Tibial artery (tissue), 4 donors: ENCODE measurements around the gene APPBP2.

ENCODE experiments used
- DNase-seq, 2 donors: peaks; one replicate each; pipeline ENCODE4 v3.0.0-alpha.2; 2019
- H3K27ac ChIP-seq, 2 donors: fragments of 200-600 bp; sonication (generic) in 1 of 2; 1 replicate in 1 of 2; 2 replicates in 1 of 2; pipeline ENCODE4 v1.5.1; 2018 to 2019; ENCODE audit warnings: mild to moderate bottlenecking in 1 of 2
- H3K27me3 ChIP-seq, 2 donors: fragments of 200-600 bp; sonication (generic) in 1 of 2; one replicate each; pipeline versions ENCODE4 v1.5.1 to v1.6.0; 2016 to 2019
- H3K36me3 ChIP-seq, 3 donors: fragments of 200-600 bp; sonication (generic) in 2 of 3; one replicate each; pipeline ENCODE4 v1.5.1; 2016 to 2019; ENCODE audit warnings: mild to moderate bottlenecking in 2 of 3
- H3K4me1 ChIP-seq, 4 donors: fragments of 200-600 bp; sonication (generic) in 2 of 4; 1 replicate in 3 of 4; 2 replicates in 1 of 4; pipeline ENCODE4 v1.5.1; 2016 to 2019
- H3K4me3 ChIP-seq, 2 donors: fragments of 200-600 bp; sonication (generic) in 1 of 2; 1 replicate in 1 of 2; 2 replicates in 1 of 2; pipeline ENCODE4 v1.5.1; 2018 to 2019; ENCODE audit warnings: mild to moderate bottlenecking in 2 of 2
- H3K9me3 ChIP-seq, 3 donors: fragments of 200-600 bp; sonication (generic) in 1 of 3; one replicate each; pipeline ENCODE4 v1.5.1; 2016 to 2019
- CTCF ChIP-seq, 2 experiments: fragments of 200-600 bp in 1 of 2; fragments of 450-650 bp in 1 of 2; IDR thresholded peaks; one replicate each; pipeline ENCODE4 v1.5.1; 2017 to 2019; ENCODE audit warnings: antibody characterized with exemption in 2 of 2, mild to moderate bottlenecking in 1 of 2, moderate library complexity in 1 of 2
- intact Hi-C: fragments of 100-400 bp; cut with DNase I; formaldehyde crosslinking; loops from one replicate; pipeline ENCODE4 v1.15.0; 2023; ENCODE audit warnings: low total_unique reads

The APPBP2 gene

DNA sequence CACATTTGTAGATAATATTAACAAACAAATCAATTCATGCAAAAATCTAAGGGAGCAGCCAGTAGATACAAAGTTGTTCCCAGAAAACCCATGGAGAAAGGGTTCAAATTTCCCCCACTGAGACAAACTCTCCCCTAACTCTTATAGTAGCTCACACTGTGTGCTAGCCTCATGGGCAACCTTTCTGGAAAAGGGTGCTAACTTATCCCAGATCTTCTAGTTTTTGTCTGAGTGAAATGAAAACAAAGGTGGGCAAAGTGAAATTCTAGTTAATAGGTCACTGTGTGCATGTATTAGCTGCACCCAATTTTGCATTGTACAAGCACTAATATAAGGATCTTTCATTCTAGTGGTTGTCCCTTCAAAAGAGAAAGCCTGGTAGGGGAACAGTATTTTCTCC is 124.2 kb downstream of the APPBP2 start:
- Histone ChIP-seq H3K27me3 (no peaks in the 10 kb centered on the region), H3K9me3 (no peaks in the 10 kb centered on the region), H3K27ac (no peak overlapping the region), H3K4me3 (no peak overlapping the region), H3K36me3 (no peaks in the 10 kb centered on the region), H3K4me1 (no peaks in the 10 kb centered on the region)
- DNase-seq, result no peak
- intact Hi-C loops, result no loop called here
- no peak for TF ChIP-seq CTCF (IDR thresholded peaks at IDR 0.05)

DNA sequence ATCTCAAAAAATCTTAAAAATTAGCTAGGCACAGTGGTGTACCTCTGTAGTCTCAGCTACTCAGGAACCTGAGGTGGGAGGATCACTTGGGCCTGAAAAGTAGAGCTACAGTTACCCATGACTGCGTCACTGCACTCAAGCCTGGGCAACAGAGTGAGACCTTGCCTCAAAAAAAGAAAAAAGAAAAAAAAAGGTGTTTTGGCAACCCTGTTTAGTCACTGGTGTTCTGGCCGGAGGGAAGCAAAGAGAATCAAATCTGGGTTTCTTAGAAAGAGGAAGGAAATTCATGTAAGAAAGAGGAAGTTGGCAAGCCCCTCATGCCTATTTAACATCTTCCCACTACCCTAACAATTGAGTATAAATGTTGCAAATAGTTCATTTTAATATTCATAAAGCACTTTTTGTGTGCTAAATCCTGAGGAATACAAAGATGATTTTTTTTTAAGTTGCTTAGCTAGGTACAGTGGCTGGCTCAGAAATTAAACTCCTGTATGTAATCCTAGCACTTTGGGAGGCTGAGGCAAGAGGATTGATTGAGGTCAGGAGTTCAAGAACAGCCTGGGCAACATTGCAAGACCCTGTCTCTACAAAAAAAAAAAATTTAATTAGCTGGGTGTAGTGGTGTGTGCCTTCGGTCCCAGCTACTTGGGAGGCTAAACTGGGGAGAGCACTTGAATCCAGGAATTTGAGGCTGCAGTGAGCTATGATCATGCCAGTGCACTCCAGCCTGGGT is 127.6 kb downstream of the APPBP2 start:
- Histone ChIP-seq H3K4me3 (no peak overlapping the region), H3K27me3 (no peaks in the 10 kb centered on the region), H3K27ac (no peak overlapping the region), H3K9me3 (no peaks in the 10 kb centered on the region), H3K36me3 (no peaks in the 10 kb centered on the region), H3K4me1 (no peaks in the 10 kb centered on the region)
- no peak for TF ChIP-seq CTCF (IDR thresholded peaks at IDR 0.05)
- intact Hi-C loops, result no loop called here
- no peak for DNase-seq

- TF ChIP-seq CTCF (IDR thresholded peaks at IDR 0.05), result no peak
- H3K27me3 ChIP-seq, result no peaks in the 10 kb centered on the region
- H3K36me3 ChIP-seq, result no peaks in the 10 kb centered on the region
- peaks cover 0 to 7% (median 0%) of the 10 kb centered on the region in 4 donors for H3K4me1 ChIP-seq
- H3K9me3 ChIP-seq, result no peaks in the 10 kb centered on the region
- intact Hi-C loops, result no loop called here
- no peak overlapping the region for H3K4me3 ChIP-seq
- H3K27ac ChIP-seq, result no peak overlapping the region
- no peak for DNase-seq
Observed at GRCh38 chr17:60396412-60396811, 129.6 kb downstream of the APPBP2 start.

DNA sequence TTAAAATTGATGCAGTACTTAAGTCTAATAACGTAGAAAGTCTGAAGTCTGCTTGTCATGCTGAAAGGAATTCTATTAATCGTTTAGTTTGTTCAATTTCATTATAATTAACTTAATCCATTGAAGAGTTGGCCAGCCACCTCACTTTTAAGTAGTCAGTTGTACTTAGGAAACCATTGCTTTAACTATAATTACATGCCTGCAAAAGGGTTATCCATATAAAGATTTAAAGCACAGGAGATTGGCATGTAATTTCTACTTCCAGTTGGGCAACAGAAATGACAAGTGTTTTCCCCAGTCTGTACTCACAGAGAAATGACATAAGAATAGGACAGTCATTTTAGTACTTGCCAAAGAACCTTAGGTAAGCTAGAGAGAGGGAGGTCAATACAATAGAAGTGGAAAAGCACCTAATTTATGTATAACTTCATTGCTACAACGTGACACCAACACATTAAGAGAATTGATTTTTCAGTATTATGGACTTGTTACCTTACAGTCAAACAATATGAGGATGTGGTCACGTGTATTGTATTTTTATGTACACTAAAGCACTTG is 130.5 kb downstream of the APPBP2 start:
- DNase-seq, result no peak
- H3K27ac ChIP-seq, result no peak overlapping the region
- no peaks in the 10 kb centered on the region for H3K9me3 ChIP-seq
- peaks cover 0 to 11% (median 4%) of the 10 kb centered on the region in 4 donors for H3K4me1 ChIP-seq
- H3K27me3 ChIP-seq, result no peaks in the 10 kb centered on the region
- no peak for TF ChIP-seq CTCF (IDR thresholded peaks at IDR 0.05)
- H3K36me3 ChIP-seq, result no peaks in the 10 kb centered on the region
- intact Hi-C loops, result no loop called here
- no peak overlapping the region for H3K4me3 ChIP-seq

DNA sequence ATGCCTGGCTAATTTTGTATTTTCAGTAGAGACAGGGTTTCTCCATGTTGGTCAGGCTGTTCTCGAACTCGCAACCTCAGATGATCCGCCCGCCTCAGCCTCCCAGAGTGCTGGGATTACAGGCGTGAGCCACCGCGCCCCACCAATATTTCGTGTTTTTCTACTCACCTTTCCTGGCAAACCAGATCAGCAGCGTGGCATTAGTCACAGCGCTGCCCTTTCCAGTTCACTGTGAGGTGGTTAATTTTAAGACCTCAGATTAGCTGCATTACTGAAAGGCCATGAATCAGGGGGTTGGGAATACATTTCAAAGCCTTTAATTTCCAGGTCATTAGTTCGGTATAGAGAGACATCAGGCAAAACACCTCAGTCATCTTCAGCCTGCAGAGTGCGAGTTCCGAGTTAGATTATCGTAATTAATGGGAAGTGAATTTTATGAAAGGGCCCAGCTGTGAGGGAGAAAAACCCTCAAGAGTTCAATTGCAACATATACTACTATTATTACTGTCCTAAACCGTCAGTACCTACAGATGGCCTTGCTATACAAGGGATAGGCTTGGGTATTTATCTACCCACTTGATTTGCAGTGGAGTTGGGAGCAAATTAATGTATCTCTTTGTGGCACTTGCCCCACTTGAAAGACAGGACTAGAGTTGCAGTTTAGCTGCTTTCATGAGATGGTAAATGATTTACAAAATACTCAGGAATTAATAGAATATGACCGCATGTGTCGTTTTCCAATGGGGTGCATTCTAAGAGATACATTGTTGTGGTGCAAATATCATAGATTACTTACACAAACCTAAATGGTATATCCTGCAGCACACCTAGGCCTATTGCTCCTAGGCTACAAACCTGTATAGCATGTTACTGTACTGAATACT is 132.0 kb downstream of the APPBP2 start:
- intact Hi-C loops, result no loop called here

More for the DNA sequence above, 132.0 kb downstream of the APPBP2 start:
- no peaks in the 10 kb centered on the region for H3K9me3 ChIP-seq
- H3K36me3 ChIP-seq, result no peaks in the 10 kb centered on the region
- no peak for DNase-seq
- H3K27me3 ChIP-seq, result no peaks in the 10 kb centered on the region
- TF ChIP-seq CTCF (IDR thresholded peaks at IDR 0.05), result no peak
- peaks cover 0 to 26% (median 11%) of the 10 kb centered on the region in 4 donors for H3K4me1 ChIP-seq
- H3K4me3 ChIP-seq, result no peak overlapping the region
- no peak overlapping the region for H3K27ac ChIP-seq
